OCI-LY7 (cell line): ENCODE measurements around the gene CABCOCO1.

Experiments
- CTCF ChIP-seq: fragments of 200-600 bp; sonication (generic); conservative IDR thresholded peaks from 2 replicates; pipeline ENCODE4 v1.5.1; 2014; ENCODE audit warnings: mild to moderate bottlenecking, antibody characterized with exemption, low read length, moderate library complexity, mixed read lengths
- EZH2phosphoT487 ChIP-seq: fragments of 200-600 bp; sonication (generic); IDR thresholded peaks from 2 replicates; pipeline ENCODE4 v1.6.1; 2018; ENCODE audit warnings: low read depth, borderline replicate concordance, mild to moderate bottlenecking, mixed run types, antibody characterized with exemption, low read length, moderate library complexity, mixed read lengths

- TF ChIP-seq EZH2phosphoT487 (no peak), CTCF (no peak)
These were observed 134.8 kb downstream of the CABCOCO1 start for GRCh38 chr10:61797304-61798153.
